ENCODE data around the gene LMOD1.
"Not testable (repeated sequence)": the region's sequence is repeated elsewhere in the genome, so short reads cannot be mapped to it uniquely, and the experiment has no call there.

The LMOD1 gene

DNA sequence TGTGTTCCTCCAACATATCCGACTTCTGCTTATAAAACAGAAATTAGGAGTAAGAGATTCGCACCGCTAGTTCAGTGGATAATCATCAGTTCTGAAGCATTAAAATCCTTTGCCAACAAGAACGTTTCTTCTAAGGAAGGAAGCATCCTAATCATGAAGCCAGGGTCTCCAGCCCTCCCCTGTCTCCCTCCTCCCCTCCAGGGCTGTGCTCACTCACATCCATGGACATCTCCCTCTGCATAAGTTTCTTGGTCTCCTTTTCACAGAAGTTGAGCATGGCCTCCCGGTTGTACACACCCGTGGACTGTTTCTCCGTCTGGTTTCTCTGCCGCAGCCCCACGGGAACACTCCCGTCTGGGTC lies 505 bp downstream of the LMOD1 start:
- no peak for DNase-seq

DNA sequence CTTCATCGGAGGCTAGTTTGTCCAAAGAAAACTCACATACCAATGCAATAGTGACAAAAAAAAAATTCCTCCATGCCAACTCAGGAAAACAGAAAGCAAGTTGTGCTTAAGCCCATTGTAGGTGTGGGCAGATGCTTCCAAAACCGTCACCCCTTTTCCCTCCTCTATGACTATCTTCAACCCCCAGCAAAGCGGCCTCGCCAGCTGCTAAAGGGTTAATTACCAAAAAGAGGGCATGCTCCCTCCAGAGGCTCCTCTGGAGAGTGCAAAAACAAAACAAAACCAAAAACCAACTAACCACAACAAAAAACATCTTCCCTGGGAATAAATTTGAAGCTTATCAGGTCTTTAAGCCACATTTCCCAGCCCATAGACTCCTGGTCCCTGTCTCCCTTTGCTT lies 1.2 kb downstream of the LMOD1 start:
- no peak for DNase-seq

DNA sequence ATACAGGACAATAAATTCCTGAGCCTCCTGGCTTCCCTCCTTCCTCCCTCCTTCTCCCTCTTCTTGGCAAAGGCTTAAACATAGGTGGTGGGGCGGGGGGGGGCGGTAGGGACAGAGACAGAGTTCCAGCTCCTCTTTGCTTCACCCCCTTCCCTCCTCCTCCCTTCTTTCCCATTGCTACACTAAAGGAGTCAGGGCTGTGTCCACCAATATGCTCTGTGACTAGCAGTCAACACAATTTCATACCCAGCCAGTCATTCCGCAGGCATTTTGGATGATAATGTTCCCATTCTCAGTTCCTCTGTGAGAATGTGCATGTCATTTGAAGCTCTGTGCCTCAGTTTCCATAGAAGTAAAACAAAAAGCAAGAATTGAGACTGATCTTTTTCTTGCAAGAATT lies 1.7 kb downstream of the LMOD1 start:
- DNase-seq, result no peak

DNA sequence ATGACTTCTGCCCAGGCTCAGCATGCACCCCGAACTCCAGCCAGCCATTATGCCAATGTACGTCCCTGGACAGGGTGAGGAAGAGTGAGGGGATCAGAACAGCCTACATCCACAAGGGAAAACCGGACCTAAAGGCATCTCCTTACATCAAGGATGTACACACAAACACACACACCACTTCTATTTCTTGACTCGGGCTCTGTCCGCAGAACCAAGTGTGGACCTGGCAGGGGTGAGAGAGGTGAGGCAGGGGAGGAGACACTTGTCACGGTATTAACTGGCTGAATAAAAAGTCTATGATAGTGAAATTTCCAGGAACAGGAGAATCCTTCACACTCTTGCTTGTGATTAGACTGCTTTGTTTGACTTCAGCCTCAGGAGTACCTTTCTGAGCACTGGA lies 2.3 kb downstream of the LMOD1 start:
- no peak for DNase-seq

DNA sequence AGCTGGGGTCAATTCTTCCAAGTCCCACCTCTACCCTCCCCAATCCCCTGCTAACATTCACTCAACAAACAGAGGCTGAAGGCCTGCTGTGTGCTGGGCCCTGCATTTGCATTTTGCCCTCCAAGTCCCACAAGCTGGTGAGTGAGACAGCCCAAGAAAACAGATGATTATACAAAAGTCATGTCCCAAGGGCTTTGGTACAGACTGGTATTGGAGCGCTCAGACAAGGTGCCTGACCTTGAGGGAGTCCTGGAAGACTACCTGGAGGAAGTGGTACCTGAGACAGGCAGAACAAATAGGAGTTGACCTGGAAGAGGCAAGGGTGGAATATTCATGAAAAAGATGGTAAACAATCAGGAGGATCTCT lies 4.2 kb downstream of the LMOD1 start:
- no peak for DNase-seq

DNA sequence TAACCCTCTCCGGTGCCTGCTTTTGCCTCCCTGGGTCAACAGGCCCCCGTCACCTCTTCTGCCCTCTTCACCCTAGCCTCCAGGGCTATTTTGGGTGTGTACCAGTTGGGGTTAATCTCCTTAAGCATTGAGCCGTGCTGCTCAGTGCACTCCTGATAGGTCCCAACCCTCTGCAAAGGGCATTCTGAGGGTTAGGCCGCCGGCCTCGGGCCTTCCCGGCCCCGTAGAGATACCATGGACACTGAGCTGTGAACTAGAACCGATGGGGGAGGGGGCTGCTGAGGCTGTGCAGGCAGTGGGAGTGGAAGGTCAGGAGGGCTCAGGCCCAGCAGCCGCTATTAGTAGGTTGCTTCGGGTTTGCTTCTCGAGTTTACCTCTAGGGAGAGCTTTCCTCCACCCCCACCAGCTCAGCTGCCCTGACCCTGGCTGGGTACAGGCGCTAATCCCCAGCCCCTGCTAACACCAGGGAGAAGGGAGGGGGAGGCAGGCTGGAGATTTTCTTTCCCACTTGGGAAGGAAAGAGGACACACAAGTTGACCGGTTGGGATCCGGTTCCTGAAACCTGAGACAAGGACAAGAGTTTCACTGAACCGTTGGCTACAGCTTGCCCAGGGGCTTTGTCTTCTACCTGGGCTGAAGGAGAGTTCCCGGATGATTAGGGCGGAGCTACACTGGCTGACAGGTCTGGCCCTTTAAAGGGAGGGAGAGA lies 4.8 kb downstream of the LMOD1 start:
- DNase-seq, result no peak

DNA sequence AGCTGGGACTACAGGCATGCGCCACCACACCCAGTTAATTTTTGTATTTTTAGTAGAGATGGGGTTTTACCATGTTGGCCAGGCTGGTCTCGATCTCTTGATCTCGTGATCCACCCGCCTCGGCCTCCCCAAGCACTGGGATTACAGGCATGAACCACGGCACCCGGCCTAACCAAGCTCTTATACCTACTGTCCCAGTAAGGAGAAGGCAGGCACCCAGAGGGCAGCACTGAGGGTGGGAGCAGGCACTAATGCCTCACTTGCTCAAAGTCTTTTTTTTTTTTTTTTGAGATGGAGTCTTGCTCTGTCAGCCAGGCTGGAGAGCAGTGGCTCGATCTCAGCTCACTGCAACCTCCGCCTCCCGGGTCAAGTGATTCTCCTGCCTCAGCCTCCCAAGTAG lies 6.0 kb downstream of the LMOD1 start:
- DNase-seq, result not testable (repeated sequence)

DNA sequence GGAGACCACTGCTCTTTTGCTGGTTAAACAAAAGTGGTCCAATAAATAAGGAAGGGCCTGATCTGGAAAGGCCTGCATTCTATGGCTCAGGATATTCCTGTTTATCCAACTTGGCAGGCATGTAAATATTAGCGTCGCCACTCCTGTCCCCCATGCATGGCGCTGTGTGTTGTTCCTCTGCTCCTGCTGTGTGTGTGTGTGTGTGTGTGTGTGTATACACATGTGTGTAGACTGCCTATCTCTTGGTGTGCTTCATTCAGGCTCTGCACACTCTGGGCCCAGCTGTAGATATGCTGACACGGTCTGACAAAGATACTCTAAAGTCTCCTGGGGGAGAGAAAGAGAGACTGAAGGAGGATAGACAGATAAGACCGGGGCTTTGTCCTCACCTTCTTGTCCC lies 6.8 kb downstream of the LMOD1 start:
- no peak for DNase-seq

DNA sequence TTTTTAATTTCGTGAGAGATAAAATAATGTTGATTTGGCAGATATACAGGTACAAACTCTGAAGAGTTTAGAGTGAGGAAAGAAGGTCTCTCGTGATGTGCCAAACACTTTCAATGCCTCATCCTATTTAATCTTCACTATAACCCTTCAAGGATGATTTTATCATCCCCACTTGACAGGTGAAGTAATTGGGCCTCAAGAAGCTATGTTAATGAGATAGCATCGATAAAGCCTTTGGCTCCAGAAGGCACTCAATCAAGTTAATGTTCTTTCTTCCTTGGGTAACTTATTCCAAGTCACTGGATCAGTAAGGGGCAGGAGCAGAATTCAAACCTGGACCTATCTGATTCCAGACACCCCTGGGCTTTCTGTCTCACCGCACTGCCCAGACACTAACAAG lies 7.2 kb downstream of the LMOD1 start:
- no peak for DNase-seq

DNA sequence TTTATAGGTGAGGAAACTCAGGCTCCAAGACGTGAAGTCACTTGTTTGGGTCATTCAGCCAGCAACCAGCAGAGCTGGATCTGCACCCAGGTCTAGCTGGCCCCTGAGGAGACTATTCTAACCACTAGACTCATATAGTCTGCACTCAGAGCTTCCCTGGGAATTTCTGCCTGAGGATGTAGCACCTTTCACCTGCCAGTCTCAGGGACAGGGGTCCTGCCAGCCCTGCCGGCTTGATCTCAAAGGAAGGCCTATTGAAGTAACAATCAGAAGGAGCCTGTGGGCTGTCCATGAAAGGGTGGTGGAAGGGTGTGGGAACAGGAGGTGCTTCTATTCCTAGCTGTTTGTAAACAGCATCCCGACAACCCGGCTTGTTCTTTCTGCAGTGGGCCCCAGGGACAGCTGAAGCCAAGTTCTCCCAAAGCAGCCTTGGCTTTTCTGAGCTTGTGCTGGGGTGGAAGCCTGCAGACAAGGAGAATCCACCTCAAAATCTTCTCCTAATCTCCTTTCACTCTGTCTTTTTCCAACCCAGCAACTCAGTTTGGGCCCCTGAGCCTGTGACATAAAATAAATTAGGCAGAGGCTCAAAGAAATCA lies 7.8 kb downstream of the LMOD1 start:
- no peak for DNase-seq

DNA sequence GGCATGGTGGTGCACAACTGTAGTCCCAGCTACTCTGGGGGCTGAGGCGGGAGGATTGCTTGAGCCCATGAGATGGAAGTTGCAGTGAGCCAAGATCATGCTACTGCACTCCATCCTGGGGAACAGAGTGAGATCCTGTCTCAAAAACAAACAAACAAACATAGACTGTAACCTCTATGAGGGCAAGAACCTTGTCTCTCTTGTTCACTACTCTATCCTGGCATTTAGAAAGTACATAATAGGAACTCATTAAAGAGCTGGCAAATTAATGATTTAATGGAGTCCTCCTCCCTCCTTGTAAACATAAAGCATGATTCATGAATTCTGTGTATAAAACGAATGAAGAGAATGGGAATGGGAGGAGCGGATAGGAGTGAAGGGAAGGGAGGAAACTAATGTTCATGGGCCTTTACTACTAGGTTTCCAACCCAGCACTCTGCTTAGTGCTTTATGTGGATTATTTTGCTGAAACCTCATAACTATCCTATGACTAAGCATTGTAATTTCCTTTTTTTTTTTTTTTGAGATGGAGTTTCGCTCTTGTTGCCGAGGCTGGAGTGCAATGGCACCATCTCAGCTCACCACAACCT lies 8.6 kb downstream of the LMOD1 start:
- no peak for DNase-seq

DNA sequence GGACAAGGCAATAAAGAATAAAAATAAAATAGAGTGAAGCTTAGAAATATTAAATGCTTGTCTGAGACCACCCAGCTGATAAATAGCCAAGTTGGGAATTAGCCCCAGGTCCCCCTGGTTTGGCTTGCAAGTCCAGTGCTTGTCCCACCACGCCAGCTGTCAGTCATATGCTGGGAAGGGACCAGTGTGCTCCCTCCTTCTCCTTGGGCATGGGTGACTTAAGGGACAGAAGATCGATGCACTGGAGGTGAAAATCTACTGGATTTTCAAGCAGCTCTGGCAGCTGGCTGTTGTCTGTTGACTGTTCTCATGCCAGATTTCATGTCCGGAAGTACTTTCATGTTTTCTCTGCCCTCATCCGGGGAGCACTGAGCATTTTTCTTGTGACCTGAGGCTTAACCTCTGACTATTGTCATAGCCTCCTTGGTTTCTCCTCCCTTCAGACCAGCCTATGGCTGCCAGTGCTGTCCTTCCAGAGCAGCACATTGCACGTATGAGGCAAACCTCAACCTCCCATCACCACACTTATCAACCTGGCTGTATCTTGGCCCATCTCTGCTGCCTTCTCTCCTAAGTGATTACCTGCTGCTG lies 12.4 kb downstream of the LMOD1 start:
- DNase-seq, result no peak

DNA sequence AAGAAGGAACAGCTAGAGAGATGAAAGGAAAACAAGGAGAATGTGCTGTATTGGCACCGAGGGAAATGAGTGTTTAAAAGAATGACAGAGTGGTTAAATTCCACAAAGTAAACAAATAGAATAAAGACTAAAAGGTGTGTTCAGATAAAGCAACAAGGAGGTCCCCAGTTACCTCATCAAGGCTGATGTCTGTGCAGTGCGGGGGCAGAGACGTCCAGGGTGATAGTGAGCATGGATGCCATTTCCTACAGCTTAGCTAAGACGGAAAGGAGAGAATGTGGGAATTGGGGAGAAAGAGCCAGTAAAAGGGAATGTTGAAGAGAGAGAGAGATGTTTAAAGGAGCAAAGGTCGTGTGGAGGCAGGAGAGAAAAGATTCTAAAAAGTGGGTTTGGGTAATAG lies 15.5 kb downstream of the LMOD1 start:
- no peak for DNase-seq

DNA sequence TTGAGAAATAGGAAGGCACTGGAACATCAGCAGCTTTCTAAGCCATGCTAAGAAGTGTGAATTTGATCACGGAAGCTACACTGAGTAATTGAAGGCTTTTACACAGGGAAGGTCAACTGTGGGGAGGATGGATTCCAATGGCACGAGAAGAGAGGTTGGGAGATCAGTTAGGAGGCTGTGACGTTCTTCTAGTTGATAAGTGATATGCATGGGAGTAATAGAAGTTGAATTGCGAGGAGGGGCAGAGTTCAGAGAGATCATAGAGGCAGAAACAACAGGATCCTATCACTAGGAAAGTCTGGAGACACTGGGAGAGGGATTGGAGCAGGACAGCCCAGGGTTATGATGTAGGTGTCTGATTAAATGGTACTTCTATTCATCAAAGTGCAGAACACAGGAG lies 16.2 kb downstream of the LMOD1 start:
- no peak for DNase-seq

DNA sequence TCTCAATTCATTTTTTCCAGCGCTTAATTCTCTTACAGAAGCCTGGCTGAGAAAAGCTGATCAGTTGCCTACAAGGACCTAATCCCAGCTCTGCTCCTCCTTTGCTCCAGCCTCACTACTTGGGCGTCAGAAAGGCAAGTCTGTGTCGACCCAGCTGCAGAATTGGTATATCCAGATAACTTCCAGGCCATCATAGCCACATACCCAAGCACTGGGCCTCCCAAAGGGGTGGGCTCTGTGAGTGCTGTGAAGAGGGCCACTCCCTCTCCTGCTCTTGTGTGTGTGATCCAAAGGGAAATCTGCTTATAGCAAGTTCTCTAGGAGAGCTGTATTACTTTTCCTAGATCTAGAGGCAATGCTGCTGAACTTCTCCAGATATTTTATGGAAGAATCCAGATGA lies 18.1 kb downstream of the LMOD1 start:
- no peak for DNase-seq

DNA sequence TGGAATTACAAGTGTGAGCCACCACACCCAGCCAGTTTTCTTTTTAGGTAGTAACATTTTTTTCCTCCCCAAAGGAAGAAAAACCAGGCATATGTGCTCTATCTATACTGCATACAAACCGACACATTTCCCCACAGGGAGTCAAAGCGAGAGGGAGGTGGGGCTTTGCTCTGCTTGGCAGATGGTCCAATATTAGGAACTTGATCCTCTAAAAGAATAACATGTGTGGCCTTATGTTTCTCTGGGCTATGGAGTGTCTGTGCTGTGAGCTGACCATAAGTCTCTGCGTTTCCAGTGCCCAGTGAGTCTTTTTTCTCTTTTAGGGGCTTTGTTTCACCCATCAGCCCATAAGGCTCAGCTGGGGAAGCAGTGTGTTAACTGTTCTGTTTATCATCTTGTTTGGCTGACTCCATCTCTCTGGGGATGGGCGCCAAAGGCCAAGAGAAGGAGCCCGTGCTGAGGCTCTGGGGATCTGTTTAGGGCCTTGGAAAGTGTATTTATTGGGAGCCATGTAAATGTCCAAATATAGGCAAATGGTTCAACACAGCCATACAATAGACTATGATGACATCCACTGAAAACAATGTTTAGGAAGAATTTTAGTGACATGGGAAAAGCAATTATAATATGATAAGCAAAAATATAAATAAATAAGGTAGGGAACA lies 20.2 kb downstream of the LMOD1 start:
- no peak for DNase-seq

DNA sequence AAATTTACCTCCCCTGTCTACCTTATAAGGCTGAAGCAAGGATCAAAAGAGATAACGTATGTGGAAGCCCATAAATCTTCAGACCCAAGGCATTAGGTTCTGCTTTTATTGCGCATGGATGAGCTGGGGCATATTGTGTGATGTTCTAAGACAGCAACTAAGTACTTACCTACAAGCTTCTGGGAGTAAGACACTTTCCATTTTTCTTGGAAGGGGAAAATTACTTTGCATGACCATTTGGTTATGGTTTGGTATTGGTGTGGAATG lies 21.1 kb downstream of the LMOD1 start:
- no peak for DNase-seq

DNA sequence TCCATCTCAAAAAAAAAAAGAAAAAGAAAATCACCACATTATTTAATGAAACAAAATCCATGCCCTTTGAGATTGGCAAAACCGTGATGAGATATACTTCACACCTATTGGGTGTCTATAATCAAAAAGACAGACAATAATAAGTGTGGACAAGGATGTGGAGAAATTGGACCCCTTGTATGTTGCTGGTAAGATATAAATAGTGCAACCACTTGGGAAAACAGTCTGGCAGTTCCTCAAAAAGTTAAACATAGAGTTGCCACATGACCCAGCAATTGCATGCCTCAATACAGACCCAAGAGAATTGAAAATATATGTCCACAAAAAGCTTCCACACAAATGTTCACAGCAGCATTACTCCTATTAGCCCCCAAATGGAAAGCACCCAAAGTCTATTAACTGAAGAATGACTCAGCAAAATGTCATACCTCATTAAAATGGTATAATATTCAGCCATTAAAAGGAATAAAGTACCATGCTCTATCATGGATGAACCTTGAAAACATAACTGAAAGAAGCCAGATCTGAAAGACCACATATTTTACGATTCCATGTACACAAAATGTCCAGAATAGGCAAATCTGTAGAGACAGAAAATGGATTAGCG lies 24.3 kb downstream of the LMOD1 start:
- no peak for DNase-seq

DNA sequence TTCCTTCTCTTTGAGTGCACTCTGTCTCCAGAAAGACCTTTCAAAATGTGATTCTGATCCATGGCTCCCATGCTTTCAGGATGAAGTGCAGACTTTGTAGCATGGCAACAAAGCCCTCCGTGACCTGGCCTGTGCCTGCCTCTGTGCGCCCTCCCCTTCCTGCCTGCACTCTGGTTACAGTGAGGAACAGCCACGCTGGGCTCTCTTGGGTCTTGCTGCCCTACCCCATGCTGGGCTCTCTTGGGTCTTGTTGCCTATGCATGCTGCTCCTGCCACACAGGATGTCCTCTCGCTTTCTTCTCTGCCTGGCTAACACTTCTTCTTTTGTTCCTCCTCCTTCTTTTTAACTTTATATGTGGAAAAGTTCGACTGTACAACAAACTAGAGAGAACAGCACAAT lies 28.0 kb downstream of the LMOD1 start:
- no peak for DNase-seq

DNA sequence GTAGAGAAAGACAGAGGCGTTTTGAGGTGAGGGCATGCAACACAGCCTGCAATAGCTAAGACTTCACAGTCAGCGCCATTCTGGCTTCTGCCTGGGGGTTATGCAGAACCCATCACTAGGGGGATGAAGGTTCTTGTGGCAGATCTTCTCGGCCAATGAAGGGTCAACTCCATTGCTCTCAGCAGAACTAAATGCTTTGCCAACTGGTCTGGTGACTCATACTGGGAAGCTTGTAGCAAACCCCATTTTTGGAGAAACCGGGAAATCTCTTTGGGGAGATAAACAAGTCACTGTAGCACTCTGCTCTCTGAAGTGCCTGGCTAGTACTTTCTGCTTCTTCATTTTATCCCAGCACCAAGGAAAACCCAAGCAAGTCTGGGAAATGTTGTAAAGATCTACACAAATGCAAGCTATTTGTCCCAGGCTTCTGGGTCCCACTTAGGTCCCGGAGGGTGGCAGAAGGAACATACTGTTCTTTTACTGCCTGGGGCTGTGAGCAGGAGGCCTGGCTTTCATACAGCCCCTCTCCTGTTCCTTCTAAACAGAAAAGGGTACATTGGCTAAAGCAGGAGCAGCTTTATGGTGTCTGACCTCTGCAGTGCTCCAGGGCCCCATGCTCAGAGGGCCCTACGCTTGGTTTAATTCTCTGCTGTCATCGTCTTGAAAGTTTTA lies 28.9 kb downstream of the LMOD1 start:
- DNase-seq, result no peak

DNA sequence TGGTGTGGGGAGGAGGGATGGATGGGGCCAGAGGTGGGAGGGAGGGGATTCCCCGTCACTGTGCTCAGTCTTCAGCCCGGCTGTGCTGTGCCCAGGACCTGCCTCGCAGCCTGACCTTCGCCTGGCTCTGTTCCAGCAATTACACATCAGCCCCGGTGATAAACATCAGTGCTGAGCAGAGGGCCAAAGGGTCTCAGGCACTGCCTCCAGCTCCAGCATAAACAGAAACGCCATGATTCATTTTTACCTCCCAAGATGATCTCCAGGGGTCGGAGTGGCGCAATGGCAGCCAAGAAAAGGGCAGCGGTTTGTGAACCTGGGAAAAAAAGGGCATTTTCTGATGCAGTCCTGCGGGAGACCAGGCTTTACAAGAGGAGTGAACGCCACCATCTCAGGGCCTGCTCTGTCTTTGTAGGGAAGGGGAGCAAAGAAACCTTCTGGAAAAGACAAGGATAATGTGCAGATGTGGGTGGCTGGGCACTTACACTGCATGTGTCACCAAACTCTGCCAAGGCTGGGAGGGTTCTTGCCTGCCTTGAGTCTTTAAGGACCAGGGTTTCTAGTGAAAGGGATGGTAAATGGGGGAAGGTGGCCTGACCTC lies 29.6 kb downstream of the LMOD1 start:
- DNase-seq, result no peak

DNA sequence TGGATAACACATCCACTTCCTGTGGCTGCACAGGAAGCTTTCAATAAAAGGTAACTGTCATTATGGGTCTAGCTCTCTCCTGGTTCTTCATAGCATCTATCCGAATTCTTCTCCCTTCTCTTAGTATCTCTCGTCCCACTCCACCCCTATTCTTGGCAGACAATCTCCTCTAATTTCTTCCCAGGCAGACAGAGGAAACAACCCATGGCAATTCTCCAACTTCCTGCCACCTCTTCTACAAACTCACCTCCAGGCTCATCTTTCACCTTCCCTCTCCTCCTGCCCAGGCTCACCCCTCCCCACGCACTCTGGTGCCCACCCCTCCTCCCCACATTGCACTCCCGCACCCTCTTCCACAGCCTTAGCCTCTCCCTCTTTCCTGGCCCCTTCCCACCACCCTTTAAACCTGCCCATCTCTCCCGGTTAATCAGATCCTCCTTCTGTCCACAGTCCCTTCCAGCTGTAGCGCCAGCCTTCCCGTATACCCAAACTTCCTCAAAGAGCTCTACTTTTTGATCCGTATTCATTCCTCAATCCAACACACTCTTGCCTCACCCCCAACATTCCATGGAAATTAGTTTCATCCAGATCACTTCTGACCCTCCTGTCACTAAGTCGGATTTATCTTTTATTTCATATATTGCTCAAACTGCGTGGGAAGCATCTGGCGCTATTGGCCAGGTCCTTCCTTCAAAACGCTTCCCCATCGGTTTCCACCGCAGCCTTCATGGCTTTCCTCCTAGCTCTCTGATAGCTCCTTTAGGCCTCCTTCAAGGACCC lies 31.7 kb downstream of the LMOD1 start:
- no peak for DNase-seq

Measured in NCI-H1092 (cell line).